SH-SY5Y (cell line): ENCODE measurements around the gene CEBPA.

Source experiments
- GATA2 ChIP-seq: IDR thresholded peaks from 2 replicates; pipeline ENCODE4 v1.6.1; 2011; ENCODE audit warnings: mild to moderate bottlenecking, low read depth, low read length
- GATA3 ChIP-seq: IDR thresholded peaks from 2 replicates; pipeline ENCODE4 v1.6.1; 2011; ENCODE audit warnings: low read depth, mild to moderate bottlenecking, low read length, moderate library complexity

CEBPA gene

GRCh38 chr19:33310606-33311325 lies 8.4 kb upstream of the CEBPA start:
- no peak for TF ChIP-seq GATA3
- TF ChIP-seq GATA2, result no peak

GRCh38 chr19:33309826-33310225 lies 7.5 kb upstream of the CEBPA start:
- TF ChIP-seq GATA2, result no peak
- TF ChIP-seq GATA3, result no peak

GRCh38 chr19:33306853-33307792 lies 4.8 kb upstream of the CEBPA start:
- TF ChIP-seq GATA3 (no peak), GATA2 (no peak)

GRCh38 chr19:33306191-33306590 lies 3.9 kb upstream of the CEBPA start:
- TF ChIP-seq GATA3, result no peak
- no peak for TF ChIP-seq GATA2

GRCh38 chr19:33304760-33305647 lies 2.7 kb upstream of the CEBPA start:
- TF ChIP-seq GATA2, result no peak

GRCh38 chr19:33304371-33304759 lies 2.0 kb upstream of the CEBPA start:
- TF ChIP-seq GATA3 (no peak), GATA2 (no peak)

GRCh38 chr19:33303791-33304345 lies 1.5 kb upstream of the CEBPA start:
- TF ChIP-seq GATA3 (no peak), GATA2 (no peak)

- TF ChIP-seq GATA3 (no peak), GATA2 (no peak)
Observed at GRCh38 chr19:33302974-33303790, 848 bp upstream of the CEBPA start.

GRCh38 chr19:33301900-33302174 lies 497 bp downstream of the CEBPA start:
- TF ChIP-seq GATA2 (no peak), GATA3 (no peak)

GRCh38 chr19:33301144-33301899 lies 1.0 kb downstream of the CEBPA start:
- TF ChIP-seq GATA3 (no peak), GATA2 (no peak)

- no peak for TF ChIP-seq GATA2
- no peak for TF ChIP-seq GATA3
Observed at GRCh38 chr19:33300894-33301143, 1.5 kb downstream of the CEBPA start.

- no peak for TF ChIP-seq GATA2
- no peak for TF ChIP-seq GATA3
Observed at GRCh38 chr19:33300009-33300893, 2.1 kb downstream of the CEBPA start.
